Measurements from ENCODE around the gene KRTAP5-2. TPM values are rescaled to one million over a fixed set of nuclear protein-coding genes. Genes with fewer than 3 reads are reported as not detected.

KRTAP5-2 gene
- total RNA-seq, 1 experiment from 2014 or later, result not detected

DNA sequence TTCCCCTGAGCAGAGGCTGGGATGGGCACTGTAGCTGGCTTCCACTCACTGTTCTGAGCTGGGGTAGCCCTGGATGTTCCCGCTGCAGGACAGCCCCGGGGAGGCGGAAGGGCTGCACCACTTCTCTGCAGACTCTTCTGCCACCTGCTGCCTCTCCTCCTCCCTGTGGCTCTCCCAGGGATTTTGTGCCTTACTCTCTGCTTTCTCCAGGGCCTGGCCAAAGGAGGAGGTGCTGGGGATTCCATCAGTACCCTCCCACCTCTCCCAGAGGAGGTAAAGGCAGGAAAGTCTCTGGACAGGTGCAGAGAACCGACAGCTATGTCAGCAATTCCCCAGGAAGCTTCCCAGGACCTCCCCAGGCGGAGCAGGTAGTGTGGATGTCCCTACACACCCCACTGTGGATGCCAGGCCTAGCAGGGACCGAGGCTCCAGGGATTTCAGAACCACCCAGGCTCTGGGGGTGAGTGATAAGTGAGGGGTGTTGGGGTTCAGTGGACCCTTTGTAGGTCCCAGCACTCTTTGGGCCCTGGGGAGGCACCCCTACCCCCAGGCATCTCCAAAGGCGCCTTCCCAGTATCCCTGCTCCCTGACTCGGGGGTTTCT lies 37.3 kb downstream of the KRTAP5-2 start:
- TF ChIP-seq CTCF (conservative IDR thresholded peaks at IDR 0.05; ENCODE audit: low read depth, low read length) (no peak), EZH2phosphoT487 (IDR thresholded peaks at IDR 0.05; ENCODE audit: borderline replicate concordance, low read length) (no peak), EZH2 (IDR thresholded peaks at IDR 0.05; ENCODE audit: low read length, unreplicated experiment) (no peak)

GRCh38 chr11:1560002-1560648 lies 38.0 kb downstream of the KRTAP5-2 start:
- Histone ChIP-seq H3K9me2 (replicated peaks; ENCODE audit: low read length) (no peaks in the 10 kb centered on the region), H3K36me3 (ENCODE audit: low read depth, low read length) (no peaks in the 10 kb centered on the region), H3K9ac (ENCODE audit: low read length) (no peak overlapping the region), H2AFZ (ENCODE audit: low read length) (no peak overlapping the region), H3K27ac (ENCODE audit: low read length) (peak overlapping the region; percentile 79; the same call in 1 of the 2 replicates), H3K9me3 (ENCODE audit: low read length) (no peaks in the 10 kb centered on the region), H3K79me2 (ENCODE audit: low read length) (no peaks in the 10 kb centered on the region), H3K4me2 (ENCODE audit: low read length) (peak overlapping the region; percentile 89; the same call in 1 of the 2 replicates), H3K4me3 (ENCODE audit: low read length) (no peak overlapping the region), H3K4me1 (ENCODE audit: insufficient read depth, low read length) (peaks cover 26% of the 10 kb centered on the region), H3F3A (ENCODE audit: low read length, unreplicated experiment) (no peaks in the 10 kb centered on the region), H4K20me1 (ENCODE audit: low read length) (no peaks in the 10 kb centered on the region), H3K27me3 (ENCODE audit: low read length) (no peaks in the 10 kb centered on the region)
- ATAC-seq, result no peak
- POLR2A ChIA-PET (ENCODE audit: unreplicated experiment), result no interaction called here
- no TSS peak for BruUV-seq (replicated peaks)
- intact Hi-C loops (cut with micrococcal nuclease), result no loop called here
- TF ChIP-seq EZH2 (IDR thresholded peaks at IDR 0.05; ENCODE audit: low read length, unreplicated experiment) (no peak), EZH2phosphoT487 (IDR thresholded peaks at IDR 0.05; ENCODE audit: borderline replicate concordance, low read length) (no peak), CTCF (conservative IDR thresholded peaks at IDR 0.05; ENCODE audit: low read depth, low read length) (no peak)
- CTCF ChIA-PET, result interaction anchor here (1.9 kb wide), 1 partner anchor 13 kb away, joined by 12 read pairs; no protein-coding TSS in a partner anchor
- DNase-seq, result no peak

More for the DNA sequence above, 37.3 kb downstream of the KRTAP5-2 start:
- H3K4me3 ChIP-seq (ENCODE audit: low read length), result no peak overlapping the region
- H4K20me1 ChIP-seq (ENCODE audit: low read length), result no peaks in the 10 kb centered on the region
- H3K9me2 ChIP-seq (replicated peaks; ENCODE audit: low read length), result no peaks in the 10 kb centered on the region
- ATAC-seq (no peak), DNase-seq (no peak)
- H3K4me1 ChIP-seq (ENCODE audit: insufficient read depth, low read length), result peaks cover 26% of the 10 kb centered on the region
- H3K79me2 ChIP-seq (ENCODE audit: low read length), result no peaks in the 10 kb centered on the region
- ChIA-PET POLR2A (ENCODE audit: unreplicated experiment) (no interaction called here), CTCF (no interaction called here)
- no peaks in the 10 kb centered on the region for H3F3A ChIP-seq (ENCODE audit: low read length, unreplicated experiment)
- H3K36me3 ChIP-seq (ENCODE audit: low read depth, low read length), result no peaks in the 10 kb centered on the region
- intact Hi-C loops (cut with micrococcal nuclease), result no loop called here
- H3K4me2 ChIP-seq (ENCODE audit: low read length), result no peak overlapping the region
- H2AFZ ChIP-seq (ENCODE audit: low read length), result no peak overlapping the region
- H3K9me3 ChIP-seq (ENCODE audit: low read length), result no peaks in the 10 kb centered on the region
- H3K27me3 ChIP-seq (ENCODE audit: low read length), result no peaks in the 10 kb centered on the region
- no peak overlapping the region for H3K9ac ChIP-seq (ENCODE audit: low read length)
- BruUV-seq (replicated peaks), result no TSS peak
- no peak overlapping the region for H3K27ac ChIP-seq (ENCODE audit: low read length)

Measured in PC-3 (cell line).